Testis (tissue), 3 donors: ENCODE results near the gene COX17. TPM values are rescaled to one million over a fixed set of nuclear protein-coding genes. Genes with fewer than 3 reads are reported as not detected.
"Not testable (repeated sequence)": the region's sequence is repeated elsewhere in the genome, so short reads cannot be mapped to it uniquely, and the experiment has no call there.

Source experiments
- DNase-seq: peaks from one replicate; pipeline ENCODE4 v3.0.0-alpha.2; 2019
- H3K27ac ChIP-seq, 2 donors: fragments of 200-600 bp; sonication (generic); one replicate each; pipeline ENCODE4 v1.5.1; 2019
- H3K27me3 ChIP-seq: fragments of 200-600 bp; sonication (generic); one replicate; pipeline ENCODE4 v1.5.1; 2019
- H3K36me3 ChIP-seq: fragments of 200-600 bp; sonication (generic); one replicate; pipeline ENCODE4 v1.5.1; 2017; ENCODE audit warnings: low read depth; ENCODE audit errors: missing control alignments
- H3K4me1 ChIP-seq: fragments of 200-600 bp; sonication (generic); one replicate; pipeline ENCODE4 v1.5.1; 2019
- H3K4me3 ChIP-seq, 2 donors: fragments of 200-600 bp; sonication (generic); one replicate each; pipeline ENCODE4 v1.5.1; 2017 to 2019
- H3K9me3 ChIP-seq: fragments of 200-600 bp; sonication (generic); one replicate; pipeline ENCODE4 v1.5.1; 2017
- CTCF ChIP-seq, 3 experiments: fragments of 450-650 bp in 2 of 3; fragments of 200-600 bp in 1 of 3; sonication (generic) in 1 of 3; IDR thresholded peaks; one replicate each; pipeline ENCODE4 v1.5.1; 2016 to 2019; ENCODE audit warnings: antibody characterized with exemption in 3 of 3, mild to moderate bottlenecking in 2 of 3, moderate library complexity in 1 of 3
- POLR2A ChIP-seq: fragments of 450-650 bp; IDR thresholded peaks from one replicate; pipeline ENCODE4 v1.6.1; 2017; ENCODE audit warnings: antibody characterized with exemption, mild to moderate bottlenecking, moderate library complexity
- WGBS, 2 donors: methylation state at CpG; one replicate each; pipeline ENCODE4 v1.1.5; 2018; 5-methylcytosine and 5-hydroxymethylcytosine counted together
- intact Hi-C: fragments of 100-400 bp; cut with DNase I; formaldehyde crosslinking; loops from one replicate; pipeline ENCODE4 v1.15.1; 2023; ENCODE audit warnings: low total_unique reads
- polyA plus RNA-seq: library from polyadenylated mRNA; stranded (reverse); fragments of 350-450 nt; fragmentation: Illumina TruSeq; extraction: RNeasy Lipid Tissue Mini Kit (QIAGEN cat#74804); gene quantifications from one replicate; pipeline ENCODE4 v1.2.3, GENCODE V29; 2014; ENCODE audit warnings: low read depth, low replicate concordance; ENCODE audit not compliant: insufficient read depth
- total RNA-seq, 2 donors: library from RNA; depleted of rRNA; stranded (reverse); fragments of >200 nt; gene quantifications; one replicate each; pipeline ENCODE4 v1.2.3, GENCODE V29; 2016

The COX17 gene
- total and polyA plus RNA-seq, 3 donors from 2014 or later, result 35.4 to 81.7 (median 39.1) TPM

DNA sequence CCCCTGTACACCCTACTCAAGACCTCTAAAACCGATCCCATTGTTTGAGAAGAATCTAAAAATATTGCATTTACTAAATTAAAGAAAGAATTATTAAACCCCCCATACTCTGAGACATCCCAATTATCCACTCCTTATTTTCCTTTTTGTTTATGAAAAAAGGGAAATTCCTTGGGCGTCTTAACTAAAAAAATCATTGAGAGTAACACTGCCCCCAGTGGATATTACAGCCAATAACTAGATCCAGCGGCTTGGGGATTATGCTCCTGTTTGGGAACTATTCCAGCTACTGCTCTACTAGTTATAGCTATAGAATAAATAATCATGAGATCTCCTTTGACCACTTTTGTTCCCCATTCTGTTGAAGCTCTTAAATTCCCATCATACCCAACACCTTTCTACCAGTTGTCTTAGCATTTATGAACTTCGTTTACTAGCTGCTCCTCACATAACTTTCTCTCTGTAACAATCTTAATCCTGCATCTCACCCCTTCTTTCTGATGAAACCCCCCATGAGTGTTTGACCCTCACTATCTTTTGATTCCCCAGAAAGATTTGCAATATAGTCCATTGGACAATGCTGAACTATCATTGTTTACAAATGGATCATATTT lies 12.9 kb upstream of the COX17 start:
- Histone ChIP-seq H3K27me3 (no peaks in the 10 kb centered on the region), H3K27ac (no peak overlapping the region), H3K4me3 (no peak overlapping the region), H3K9me3 (no peaks in the 10 kb centered on the region), H3K36me3 (no peaks in the 10 kb centered on the region), H3K4me1 (no peaks in the 10 kb centered on the region)
- 58 to 62% methylated on average over 4 of the region's 4 CpGs for WGBS, 2 donors
- TF ChIP-seq CTCF (IDR thresholded peaks at IDR 0.05) (peak in 2 of 3 experiments; percentile 43 to 54), POLR2A (no peak)
- intact Hi-C loops, result no loop called here
- no peak for DNase-seq

GRCh38 chr3:119683421-119683820 lies 6.2 kb upstream of the COX17 start:
- DNase-seq, result no peak
- H3K36me3 ChIP-seq, result no peaks in the 10 kb centered on the region
- intact Hi-C loops, result no loop called here
- H3K27me3 ChIP-seq, result no peaks in the 10 kb centered on the region
- H3K4me3 ChIP-seq, result no peak overlapping the region
- no peaks in the 10 kb centered on the region for H3K4me1 ChIP-seq
- no peak for TF ChIP-seq POLR2A
- no peak for TF ChIP-seq CTCF (IDR thresholded peaks at IDR 0.05)
- H3K9me3 ChIP-seq, result no peaks in the 10 kb centered on the region
- 47 to 50% methylated on average over 1 of the region's 1 CpG for WGBS, 2 donors
- no peak overlapping the region for H3K27ac ChIP-seq

- WGBS, 2 donors, result 69 to 74% methylated on average over 1 of the region's 1 CpG
- no peak for DNase-seq
- intact Hi-C loops, result no loop called here
- H3K4me3 ChIP-seq, result no peak overlapping the region
- H3K36me3 ChIP-seq, result no peaks in the 10 kb centered on the region
- H3K4me1 ChIP-seq, result peaks cover 2% of the 10 kb centered on the region
- no peaks in the 10 kb centered on the region for H3K9me3 ChIP-seq
- TF ChIP-seq CTCF (IDR thresholded peaks at IDR 0.05) (peak in 1 of 3 experiments; percentile 27), POLR2A (no peak)
- no peaks in the 10 kb centered on the region for H3K27me3 ChIP-seq
- H3K27ac ChIP-seq, result no peak overlapping the region
Observed at GRCh38 chr3:119681279-119681678, 4.1 kb upstream of the COX17 start.

- Histone ChIP-seq H3K27ac (no peak overlapping the region), H3K4me1 (peaks cover 10% of the 10 kb centered on the region), H3K4me3 (no peak overlapping the region), H3K9me3 (no peaks in the 10 kb centered on the region), H3K36me3 (no peaks in the 10 kb centered on the region), H3K27me3 (no peaks in the 10 kb centered on the region)
- intact Hi-C loops, result no loop called here
- no peak for TF ChIP-seq CTCF (IDR thresholded peaks at IDR 0.05)
- TF ChIP-seq POLR2A, result no peak
- DNase-seq, result no peak
Observed at GRCh38 chr3:119679874-119680273, 2.7 kb upstream of the COX17 start.

DNA sequence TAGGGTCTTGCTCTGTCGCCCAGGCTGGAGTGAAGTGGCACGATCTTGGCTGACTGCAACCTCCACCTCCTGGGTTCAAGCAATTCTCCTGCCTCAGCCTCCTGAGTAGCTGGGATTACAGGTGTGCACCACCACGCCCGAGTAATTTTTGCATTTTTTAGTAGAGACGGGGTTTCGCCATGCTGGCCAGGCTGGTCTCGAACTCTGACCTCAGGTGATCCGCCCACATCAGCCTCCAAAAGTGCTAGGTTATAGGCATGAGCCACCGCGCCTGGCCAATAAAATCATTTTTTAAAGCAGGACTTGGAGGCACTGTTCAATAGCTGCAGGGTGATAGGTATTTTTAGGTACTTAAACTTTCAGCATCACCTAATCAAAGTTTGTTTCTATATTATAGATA lies 1.0 kb upstream of the COX17 start:
- H3K27me3 ChIP-seq, H3K4me3 ChIP-seq, H3K36me3 ChIP-seq, DNase-seq, intact Hi-C loops, H3K4me1 ChIP-seq, H3K9me3 ChIP-seq, H3K27ac ChIP-seq: not testable (repeated sequence)
- WGBS, 2 donors, result 78 to 86% methylated on average over 10 of the region's 10 CpGs
